Measurements from ENCODE around the gene TMEM127. TPM values are rescaled to one million over a fixed set of nuclear protein-coding genes. Genes with fewer than 3 reads are reported as not detected.
"Not testable (repeated sequence)": the region's sequence is repeated elsewhere in the genome, so short reads cannot be mapped to it uniquely, and the experiment has no call there.

TMEM127 gene
- total RNA-seq, 1 experiment from 2014 or later: 8.1 TPM

GRCh38 chr2:96265349-96265839 is 403 bp downstream of the TMEM127 start:
- peak; percentile 60 for DNase-seq (ENCODE audit: low spot score)
- in situ Hi-C loops (cut with HindIII; ENCODE audit: low sequenced_read_pairs): no loop called here

- peak; percentile 57 for DNase-seq (ENCODE audit: low spot score)
- in situ Hi-C loops (cut with HindIII; ENCODE audit: low sequenced_read_pairs): no loop called here
These were observed 995 bp downstream of the TMEM127 start for GRCh38 chr2:96264656-96265348.

- DNase-seq (ENCODE audit: low spot score): no peak
- in situ Hi-C loops (cut with HindIII; ENCODE audit: low sequenced_read_pairs): no loop called here
These were observed 1.7 kb downstream of the TMEM127 start for GRCh38 chr2:96264086-96264485.

GRCh38 chr2:96262306-96262705 is 3.5 kb downstream of the TMEM127 start:
- in situ Hi-C loops (cut with HindIII; ENCODE audit: low sequenced_read_pairs): no loop called here
- no peak for DNase-seq (ENCODE audit: low spot score)

- in situ Hi-C loops (cut with HindIII; ENCODE audit: low sequenced_read_pairs): no loop called here
These were observed 4.3 kb downstream of the TMEM127 start for GRCh38 chr2:96261328-96262003.

GRCh38 chr2:96260387-96261260 is 5.2 kb downstream of the TMEM127 start:
- DNase-seq (ENCODE audit: low spot score): peak; percentile 75
- in situ Hi-C loops (cut with HindIII; ENCODE audit: low sequenced_read_pairs): no loop called here

More at GRCh38 chr2:96261328-96262003, 4.3 kb downstream of the TMEM127 start:
- no peak for DNase-seq (ENCODE audit: low spot score)

GRCh38 chr2:96259497-96259921 is 6.3 kb downstream of the TMEM127 start:
- in situ Hi-C loops (cut with HindIII; ENCODE audit: low sequenced_read_pairs): no loop called here

GRCh38 chr2:96258166-96259022 is 7.4 kb downstream of the TMEM127 start:
- DNase-seq (ENCODE audit: low spot score): peak; percentile 62
- in situ Hi-C loops (cut with HindIII; ENCODE audit: low sequenced_read_pairs): no loop called here

More at GRCh38 chr2:96259497-96259921, 6.3 kb downstream of the TMEM127 start:
- no peak for DNase-seq (ENCODE audit: low spot score)

GRCh38 chr2:96257744-96258143 is 8.1 kb downstream of the TMEM127 start:
- DNase-seq (ENCODE audit: low spot score); in situ Hi-C loops (cut with HindIII; ENCODE audit: low sequenced_read_pairs): not testable (repeated sequence)

- in situ Hi-C loops (cut with HindIII; ENCODE audit: low sequenced_read_pairs): no loop called here
These were observed 9.1 kb downstream of the TMEM127 start for GRCh38 chr2:96256611-96257113.

GRCh38 chr2:96254571-96254970 is 11.2 kb downstream of the TMEM127 start:
- in situ Hi-C loops (cut with HindIII; ENCODE audit: low sequenced_read_pairs): no loop called here
- peak; percentile 42 for DNase-seq (ENCODE audit: low spot score)

More at GRCh38 chr2:96256611-96257113, 9.1 kb downstream of the TMEM127 start:
- no peak for DNase-seq (ENCODE audit: low spot score)

GRCh38 chr2:96253006-96253405 is 12.8 kb downstream of the TMEM127 start:
- in situ Hi-C loops (cut with HindIII; ENCODE audit: low sequenced_read_pairs): no loop called here
- no peak for DNase-seq (ENCODE audit: low spot score)

GRCh38 chr2:96252526-96252925 is 13.3 kb downstream of the TMEM127 start:
- DNase-seq (ENCODE audit: low spot score): no peak
- in situ Hi-C loops (cut with HindIII; ENCODE audit: low sequenced_read_pairs): no loop called here

GRCh38 chr2:96251721-96252292 is 14.0 kb downstream of the TMEM127 start:
- in situ Hi-C loops (cut with HindIII; ENCODE audit: low sequenced_read_pairs): no loop called here

GRCh38 chr2:96250188-96250587 is 15.6 kb downstream of the TMEM127 start:
- in situ Hi-C loops (cut with HindIII; ENCODE audit: low sequenced_read_pairs): no loop called here
- no peak for DNase-seq (ENCODE audit: low spot score)

More at GRCh38 chr2:96251721-96252292, 14.0 kb downstream of the TMEM127 start:
- DNase-seq (ENCODE audit: low spot score): peak; percentile 70

GRCh38 chr2:96249654-96250053 is 16.1 kb downstream of the TMEM127 start:
- in situ Hi-C loops (cut with HindIII; ENCODE audit: low sequenced_read_pairs): no loop called here
- peak; percentile 31 for DNase-seq (ENCODE audit: low spot score)

GRCh38 chr2:96248624-96249023 is 17.2 kb downstream of the TMEM127 start:
- DNase-seq (ENCODE audit: low spot score): no peak
- in situ Hi-C loops (cut with HindIII; ENCODE audit: low sequenced_read_pairs): no loop called here

GRCh38 chr2:96247896-96248295 is 17.9 kb downstream of the TMEM127 start:
- no peak for DNase-seq (ENCODE audit: low spot score)
- in situ Hi-C loops (cut with HindIII; ENCODE audit: low sequenced_read_pairs): no loop called here

Measured in G401 (cell line).